ENCODE results near the gene ZNF491.

Gene ZNF491

GRCh38 chr19:11781295-11782057 lies 16.8 kb upstream of the ZNF491 start:
- no peak for DNase-seq (ENCODE audit: low read depth)
- no peak for TF ChIP-seq CTCF (conservative IDR thresholded peaks at IDR 0.05; ENCODE audit: low read depth, low read length)
- no peak overlapping the region for H3K4me3 ChIP-seq (ENCODE audit: low read length)

- no peak for TF ChIP-seq CTCF (conservative IDR thresholded peaks at IDR 0.05; ENCODE audit: low read depth, low read length)
- no peak for DNase-seq (ENCODE audit: low read depth)
- no peak overlapping the region for H3K4me3 ChIP-seq (ENCODE audit: low read length)
These were observed 14.6 kb upstream of the ZNF491 start for GRCh38 chr19:11783767-11784166.

- TF ChIP-seq CTCF (conservative IDR thresholded peaks at IDR 0.05; ENCODE audit: low read depth, low read length): no peak
- H3K4me3 ChIP-seq (ENCODE audit: low read length): no peak overlapping the region
- DNase-seq (ENCODE audit: low read depth): no peak
These were observed 14.0 kb upstream of the ZNF491 start for GRCh38 chr19:11784356-11784755.

DNA sequence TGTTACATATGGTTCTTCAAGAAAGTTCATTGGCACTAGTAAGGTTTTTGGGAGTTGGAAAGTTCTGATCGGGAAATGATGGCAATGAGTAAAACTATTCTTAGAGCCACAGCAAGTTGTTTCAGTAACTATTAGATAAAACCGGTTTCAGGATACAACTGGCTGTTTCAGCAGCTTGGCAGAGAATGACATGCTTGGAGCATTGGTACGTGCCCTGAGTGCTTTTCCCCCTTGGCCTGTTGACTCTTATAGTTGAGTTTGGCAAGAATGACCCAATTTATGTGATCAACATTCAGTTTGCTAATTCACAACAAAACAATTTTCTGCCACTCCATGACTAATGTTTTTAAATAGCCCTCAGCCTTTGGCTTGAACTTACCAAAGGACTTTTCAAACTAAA lies 10.8 kb upstream of the ZNF491 start:
- TF ChIP-seq CTCF (conservative IDR thresholded peaks at IDR 0.05; ENCODE audit: low read depth, low read length): no peak
- H3K4me3 ChIP-seq (ENCODE audit: low read length): no peak overlapping the region
- no peak for DNase-seq (ENCODE audit: low read depth)

DNA sequence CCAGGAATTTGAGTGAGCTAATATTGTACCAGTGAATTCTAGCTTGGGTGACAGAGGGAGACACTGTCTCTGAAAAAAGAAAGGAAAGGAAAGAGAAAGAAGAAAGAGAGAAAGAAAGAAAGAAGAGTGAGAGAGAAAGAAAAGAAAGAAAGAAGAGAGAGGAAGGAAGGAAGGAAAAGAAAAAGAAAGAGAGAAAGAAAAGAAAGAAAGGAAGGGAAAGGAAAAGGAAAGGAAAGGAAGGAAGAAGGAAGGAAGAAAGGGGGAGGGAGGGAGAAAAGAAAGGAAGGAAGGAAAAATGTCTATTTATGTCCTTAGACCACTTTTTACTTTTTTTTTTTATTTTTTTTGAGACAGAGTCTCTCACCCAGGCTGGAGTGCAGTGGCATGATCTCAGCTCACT lies 5.4 kb upstream of the ZNF491 start:
- no peak for TF ChIP-seq CTCF (conservative IDR thresholded peaks at IDR 0.05; ENCODE audit: low read depth, low read length)

DNA sequence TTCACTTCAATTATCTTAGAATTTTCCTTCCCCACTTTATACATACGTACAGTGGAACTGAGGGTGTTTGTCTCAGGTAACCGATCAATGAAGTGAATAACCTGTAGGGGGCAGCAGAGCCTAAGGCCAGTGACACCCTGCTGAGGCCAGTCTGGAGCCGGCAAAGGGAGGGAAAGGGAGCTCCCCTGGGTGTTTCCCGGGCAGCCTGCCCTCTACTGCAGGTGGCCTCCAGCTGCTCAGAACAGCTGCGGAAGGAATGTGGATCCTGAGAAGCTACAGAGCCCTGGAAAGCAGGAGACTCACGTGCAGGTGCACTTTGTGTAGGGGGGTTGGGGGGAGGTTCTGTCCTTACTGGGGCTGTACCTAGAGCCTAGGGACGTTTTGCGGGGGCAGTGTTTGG lies 832 bp upstream of the ZNF491 start:
- peak; percentile 75 for TF ChIP-seq CTCF (conservative IDR thresholded peaks at IDR 0.05; ENCODE audit: low read depth, low read length)
- DNase-seq (ENCODE audit: low read depth): peak; percentile 47
- H3K4me3 ChIP-seq (ENCODE audit: low read length): no peak overlapping the region

More for the DNA sequence above, 5.4 kb upstream of the ZNF491 start:
- no peak for DNase-seq (ENCODE audit: low read depth)
- H3K4me3 ChIP-seq (ENCODE audit: low read length): no peak overlapping the region

- no peak for TF ChIP-seq CTCF (conservative IDR thresholded peaks at IDR 0.05; ENCODE audit: low read depth, low read length)
- H3K4me3 ChIP-seq (ENCODE audit: low read length): no peak overlapping the region
These were observed 8.2 kb downstream of the ZNF491 start for GRCh38 chr19:11806354-11807098.

More at GRCh38 chr19:11806354-11807098, 8.2 kb downstream of the ZNF491 start:
- no peak for DNase-seq (ENCODE audit: low read depth)

Data from retinal pigment epithelial cell (primary cell).